ENCODE data around the gene GTF3C5.
"Not testable (repeated sequence)": the region's sequence is repeated elsewhere in the genome, so short reads cannot be mapped to it uniquely, and the experiment has no call there.

GTF3C5 gene

GRCh38 chr9:133062569-133062968, 31.8 kb downstream of the GTF3C5 start:
- H3K4me1 ChIP-seq (ENCODE audit: control insufficient read depth, insufficient read depth, low read length); H3K9ac ChIP-seq (ENCODE audit: low read length in 2 of 2); H3K27me3 ChIP-seq (ENCODE audit: control insufficient read depth in 1 of 2, insufficient read depth in 2 of 2, low read length in 2 of 2); H3K9me3 ChIP-seq (ENCODE audit: control insufficient read depth in 2 of 2, low read length in 2 of 2); H3K27ac ChIP-seq (ENCODE audit: low read length); H3K4me3 ChIP-seq (ENCODE audit: low read length in 2 of 2); H3K36me3 ChIP-seq (ENCODE audit: control insufficient read depth in 2 of 2, insufficient read depth in 2 of 2, low read length in 2 of 2): not testable (repeated sequence)

GRCh38 chr9:133063159-133063499, 32.3 kb downstream of the GTF3C5 start:
- Histone ChIP-seq H3K4me3 (ENCODE audit: low read length in 2 of 2) (no peak overlapping the region), H3K9ac (ENCODE audit: low read length in 2 of 2) (no peak overlapping the region), H3K9me3 (ENCODE audit: control insufficient read depth in 2 of 2, low read length in 2 of 2) (no peaks in the 10 kb centered on the region), H3K27me3 (ENCODE audit: control insufficient read depth in 1 of 2, insufficient read depth in 2 of 2, low read length in 2 of 2) (no peaks in the 10 kb centered on the region), H3K27ac (ENCODE audit: low read length) (no peak overlapping the region), H3K36me3 (ENCODE audit: control insufficient read depth in 2 of 2, insufficient read depth in 2 of 2, low read length in 2 of 2) (peaks cover 0 to under 1% of the 10 kb centered on the region in 2 donors), H3K4me1 (ENCODE audit: control insufficient read depth, insufficient read depth, low read length) (no peaks in the 10 kb centered on the region)

GRCh38 chr9:133063500-133064231, 32.9 kb downstream of the GTF3C5 start:
- no peak overlapping the region for H3K4me3 ChIP-seq (ENCODE audit: low read length in 2 of 2)
- H3K36me3 ChIP-seq (ENCODE audit: control insufficient read depth in 2 of 2, insufficient read depth in 2 of 2, low read length in 2 of 2): no peaks in the 10 kb centered on the region
- no peak overlapping the region for H3K9ac ChIP-seq (ENCODE audit: low read length in 2 of 2)
- H3K4me1 ChIP-seq (ENCODE audit: control insufficient read depth, insufficient read depth, low read length): no peaks in the 10 kb centered on the region
- H3K27me3 ChIP-seq (ENCODE audit: control insufficient read depth in 1 of 2, insufficient read depth in 2 of 2, low read length in 2 of 2): no peaks in the 10 kb centered on the region
- no peaks in the 10 kb centered on the region for H3K9me3 ChIP-seq (ENCODE audit: control insufficient read depth in 2 of 2, low read length in 2 of 2)
- H3K27ac ChIP-seq (ENCODE audit: low read length): no peak overlapping the region

- no peaks in the 10 kb centered on the region for H3K9me3 ChIP-seq (ENCODE audit: control insufficient read depth in 2 of 2, low read length in 2 of 2)
- H3K27me3 ChIP-seq (ENCODE audit: control insufficient read depth in 1 of 2, insufficient read depth in 2 of 2, low read length in 2 of 2): no peaks in the 10 kb centered on the region
- H3K4me1 ChIP-seq (ENCODE audit: control insufficient read depth, insufficient read depth, low read length): no peaks in the 10 kb centered on the region
- H3K36me3 ChIP-seq (ENCODE audit: control insufficient read depth in 2 of 2, insufficient read depth in 2 of 2, low read length in 2 of 2): no peaks in the 10 kb centered on the region
- no peak overlapping the region for H3K27ac ChIP-seq (ENCODE audit: low read length)
- H3K9ac ChIP-seq (ENCODE audit: low read length in 2 of 2): no peak overlapping the region
- no peak overlapping the region for H3K4me3 ChIP-seq (ENCODE audit: low read length in 2 of 2)
Measured at GRCh38 chr9:133064241-133065069, 33.7 kb downstream of the GTF3C5 start.

GRCh38 chr9:133065070-133065388, 34.2 kb downstream of the GTF3C5 start:
- H3K4me3 ChIP-seq (ENCODE audit: low read length in 2 of 2): no peak overlapping the region
- H3K4me1 ChIP-seq (ENCODE audit: control insufficient read depth, insufficient read depth, low read length): no peaks in the 10 kb centered on the region
- no peaks in the 10 kb centered on the region for H3K27me3 ChIP-seq (ENCODE audit: control insufficient read depth in 1 of 2, insufficient read depth in 2 of 2, low read length in 2 of 2)
- no peak overlapping the region for H3K9ac ChIP-seq (ENCODE audit: low read length in 2 of 2)
- H3K9me3 ChIP-seq (ENCODE audit: control insufficient read depth in 2 of 2, low read length in 2 of 2): no peaks in the 10 kb centered on the region
- H3K36me3 ChIP-seq (ENCODE audit: control insufficient read depth in 2 of 2, insufficient read depth in 2 of 2, low read length in 2 of 2): no peaks in the 10 kb centered on the region
- H3K27ac ChIP-seq (ENCODE audit: low read length): no peak overlapping the region

GRCh38 chr9:133066181-133066983, 35.6 kb downstream of the GTF3C5 start:
- Histone ChIP-seq H3K27ac (ENCODE audit: low read length) (no peak overlapping the region), H3K9me3 (ENCODE audit: control insufficient read depth in 2 of 2, low read length in 2 of 2) (no peaks in the 10 kb centered on the region), H3K36me3 (ENCODE audit: control insufficient read depth in 2 of 2, insufficient read depth in 2 of 2, low read length in 2 of 2) (no peaks in the 10 kb centered on the region), H3K4me3 (ENCODE audit: low read length in 2 of 2) (no peak overlapping the region), H3K9ac (ENCODE audit: low read length in 2 of 2) (no peak overlapping the region), H3K4me1 (ENCODE audit: control insufficient read depth, insufficient read depth, low read length) (no peaks in the 10 kb centered on the region), H3K27me3 (ENCODE audit: control insufficient read depth in 1 of 2, insufficient read depth in 2 of 2, low read length in 2 of 2) (no peaks in the 10 kb centered on the region)

- Histone ChIP-seq H3K27me3 (ENCODE audit: control insufficient read depth in 1 of 2, insufficient read depth in 2 of 2, low read length in 2 of 2) (no peaks in the 10 kb centered on the region), H3K4me1 (ENCODE audit: control insufficient read depth, insufficient read depth, low read length) (no peaks in the 10 kb centered on the region), H3K36me3 (ENCODE audit: control insufficient read depth in 2 of 2, insufficient read depth in 2 of 2, low read length in 2 of 2) (no peaks in the 10 kb centered on the region), H3K9ac (ENCODE audit: low read length in 2 of 2) (no peak overlapping the region), H3K27ac (ENCODE audit: low read length) (no peak overlapping the region), H3K4me3 (ENCODE audit: low read length in 2 of 2) (no peak overlapping the region), H3K9me3 (ENCODE audit: control insufficient read depth in 2 of 2, low read length in 2 of 2) (no peaks in the 10 kb centered on the region)
Measured at GRCh38 chr9:133067006-133067405, 36.2 kb downstream of the GTF3C5 start.

- no peaks in the 10 kb centered on the region for H3K9me3 ChIP-seq (ENCODE audit: control insufficient read depth in 2 of 2, low read length in 2 of 2)
- no peak overlapping the region for H3K27ac ChIP-seq (ENCODE audit: low read length)
- H3K4me1 ChIP-seq (ENCODE audit: control insufficient read depth, insufficient read depth, low read length): no peaks in the 10 kb centered on the region
- no peak overlapping the region for H3K9ac ChIP-seq (ENCODE audit: low read length in 2 of 2)
- H3K4me3 ChIP-seq (ENCODE audit: low read length in 2 of 2): no peak overlapping the region
- H3K36me3 ChIP-seq (ENCODE audit: control insufficient read depth in 2 of 2, insufficient read depth in 2 of 2, low read length in 2 of 2): no peaks in the 10 kb centered on the region
- H3K27me3 ChIP-seq (ENCODE audit: control insufficient read depth in 1 of 2, insufficient read depth in 2 of 2, low read length in 2 of 2): no peaks in the 10 kb centered on the region
Measured at GRCh38 chr9:133067813-133068212, 37.0 kb downstream of the GTF3C5 start.

GRCh38 chr9:133068431-133068830, 37.6 kb downstream of the GTF3C5 start:
- H3K27me3 ChIP-seq (ENCODE audit: control insufficient read depth in 1 of 2, insufficient read depth in 2 of 2, low read length in 2 of 2); H3K9me3 ChIP-seq (ENCODE audit: control insufficient read depth in 2 of 2, low read length in 2 of 2); H3K4me1 ChIP-seq (ENCODE audit: control insufficient read depth, insufficient read depth, low read length); H3K27ac ChIP-seq (ENCODE audit: low read length); H3K4me3 ChIP-seq (ENCODE audit: low read length in 2 of 2); H3K36me3 ChIP-seq (ENCODE audit: control insufficient read depth in 2 of 2, insufficient read depth in 2 of 2, low read length in 2 of 2); H3K9ac ChIP-seq (ENCODE audit: low read length in 2 of 2): not testable (repeated sequence)

GRCh38 chr9:133070500-133070961, 39.7 kb downstream of the GTF3C5 start:
- not testable (repeated sequence) for H3K36me3 ChIP-seq (ENCODE audit: control insufficient read depth in 2 of 2, insufficient read depth in 2 of 2, low read length in 2 of 2); H3K9me3 ChIP-seq (ENCODE audit: control insufficient read depth in 2 of 2, low read length in 2 of 2); H3K4me1 ChIP-seq (ENCODE audit: control insufficient read depth, insufficient read depth, low read length); H3K27me3 ChIP-seq (ENCODE audit: control insufficient read depth in 1 of 2, insufficient read depth in 2 of 2, low read length in 2 of 2); H3K4me3 ChIP-seq (ENCODE audit: low read length in 2 of 2); H3K27ac ChIP-seq (ENCODE audit: low read length); H3K9ac ChIP-seq (ENCODE audit: low read length in 2 of 2)

Data from stomach smooth muscle (tissue), 2 donors.